Endothelial cell of umbilical vein (primary cell): ENCODE data around the gene FHIT. TPM values are rescaled to one million over a fixed set of nuclear protein-coding genes. Genes with fewer than 3 reads are reported as not detected.

Experiments
- BruUV-seq: library from RNA; stranded (reverse); fragments of 400-500 nt; replicated peaks from 2 replicates; lab custom pipeline; 2021; lab: Mats Ljungman, UMichigan
- CTCF ChIA-PET: fragments of 300-600, 350-600 bp; sonication (Branson Sonifier 250); formaldehyde crosslinking; loops from one replicate; lab custom pipeline; 2021; ENCODE audit warnings: antibody characterized with exemption, inconsistent platforms; lab: Charles Lee
- POLR2A ChIA-PET: fragments of 300-600, 350-600 bp; sonication (Branson Sonifier 250); formaldehyde crosslinking; loops from one replicate; lab custom pipeline; 2021; ENCODE audit warnings: antibody characterized with exemption, inconsistent platforms; lab: Charles Lee
- DNase-seq: peaks from one replicate; pipeline ENCODE4 v3.0.0-alpha.2; 2011; ENCODE audit warnings: low read depth, low spot score
- FAIRE-seq: peaks from 2 replicates; lab custom pipeline; 2011; peaks lifted over from hg19 to GRCh38; lab: Jason Lieb, UNC
- H2AFZ ChIP-seq: 2 replicates; pipeline ENCODE4 v1.6.0; 2012; ENCODE audit warnings: low read depth, low read length, control low read depth, inconsistent platforms
- H3K27ac ChIP-seq: 2 replicates; pipeline ENCODE4 v1.5.1; 2011; ENCODE audit warnings: low read depth, mild to moderate bottlenecking, control low read depth, low read length, moderate library complexity; ENCODE audit not compliant: insufficient read depth
- H3K27me3 ChIP-seq, 2 experiments: 2 replicates each; pipeline versions ENCODE4 v1.6.0 to v1.6.1; 2011; ENCODE audit warnings: low read length in 2 of 2, mixed read lengths in 1 of 2; ENCODE audit not compliant: control insufficient read depth in 2 of 2, insufficient read depth in 2 of 2
- H3K36me3 ChIP-seq, 2 experiments: 2 replicates in 1 of 2; 3 replicates in 1 of 2; pipeline ENCODE4 v1.5.1; 2011; ENCODE audit warnings: low read length in 2 of 2, mild to moderate bottlenecking in 1 of 2, moderate library complexity in 1 of 2; ENCODE audit not compliant: control insufficient read depth in 2 of 2, insufficient read depth in 2 of 2; ENCODE audit errors: extremely low read depth in 1 of 2
- H3K4me1 ChIP-seq: 3 replicates; pipeline ENCODE4 v1.5.1; 2011; ENCODE audit warnings: mild to moderate bottlenecking, low read length; ENCODE audit not compliant: control insufficient read depth, insufficient read depth; ENCODE audit errors: extremely low read depth
- H3K4me2 ChIP-seq: 2 replicates; pipeline ENCODE4 v1.6.1; 2011; ENCODE audit warnings: low read length, control low read depth, mixed read lengths; ENCODE audit not compliant: insufficient read depth
- H3K4me3 ChIP-seq, 3 experiments: fragments of 200-600 bp in 1 of 3; sonication (generic), shearing (Covaris generic) in 1 of 3; replicated peaks in 1 of 3; 2 replicates each; pipeline ENCODE4 v1.5.1; 2011 to 2016; ENCODE audit warnings: control low read depth in 3 of 3, low read length in 3 of 3, mild to moderate bottlenecking in 2 of 3, inconsistent platforms in 1 of 3, low read depth in 1 of 3, moderate library complexity in 1 of 3; ENCODE audit not compliant: insufficient read depth in 1 of 3
- H3K79me2 ChIP-seq: 2 replicates; pipeline ENCODE4 v1.6.0; 2012; ENCODE audit warnings: low read length, inconsistent platforms; ENCODE audit not compliant: control insufficient read depth, insufficient read depth
- H3K9ac ChIP-seq: replicated peaks from 2 replicates; pipeline ENCODE3; 2011; ENCODE audit warnings: low read length, control low read depth; ENCODE audit not compliant: insufficient read depth; ENCODE audit errors: extremely low read depth
- H3K9me1 ChIP-seq: replicated peaks from 3 replicates; pipeline ENCODE4 v1.6.0; 2011; ENCODE audit warnings: mild to moderate bottlenecking, low read length; ENCODE audit not compliant: control insufficient read depth, insufficient read depth; ENCODE audit errors: extremely low read depth
- H3K9me3 ChIP-seq: replicated peaks from 2 replicates; pipeline ENCODE4 v1.5.1; 2012; ENCODE audit warnings: low read length, inconsistent platforms; ENCODE audit not compliant: control insufficient read depth, insufficient read depth
- H4K20me1 ChIP-seq: replicated peaks from 2 replicates; pipeline ENCODE3; 2011; ENCODE audit warnings: mild to moderate bottlenecking, low read length; ENCODE audit not compliant: control insufficient read depth, insufficient read depth; ENCODE audit errors: extremely low read depth
- CTCF ChIP-seq, 2 donors: IDR thresholded peaks; 1 replicate in 1 of 2; 2 replicates in 1 of 2; pipeline ENCODE4 v1.5.1; 2011; ENCODE audit warnings: low read length in 2 of 2, mild to moderate bottlenecking in 2 of 2, moderate library complexity in 2 of 2, control low read depth in 1 of 2, inconsistent platforms in 1 of 2, low read depth in 1 of 2; ENCODE audit not compliant: insufficient read depth in 1 of 2; ENCODE audit errors: extremely low read depth in 1 of 2
- EZH2 ChIP-seq: IDR thresholded peaks from 2 replicates; pipeline ENCODE4 v1.6.1; 2012; ENCODE audit warnings: borderline replicate concordance, low read depth, mild to moderate bottlenecking, moderate library complexity, low read length, inconsistent platforms; ENCODE audit not compliant: severe bottlenecking
- FOS ChIP-seq: IDR thresholded peaks from 2 replicates; pipeline ENCODE4 v1.6.1; 2011; ENCODE audit warnings: mild to moderate bottlenecking, low read length, moderate library complexity, borderline replicate concordance; ENCODE audit not compliant: insufficient read depth
- GATA2 ChIP-seq: IDR thresholded peaks from 2 replicates; pipeline ENCODE4 v1.7.0; 2011; ENCODE audit warnings: low read depth, mild to moderate bottlenecking, moderate library complexity, mixed read lengths, low read length; ENCODE audit not compliant: insufficient read length, insufficient read depth
- JUN ChIP-seq: IDR thresholded peaks from 2 replicates; pipeline ENCODE4 v1.6.1; 2011; ENCODE audit warnings: borderline replicate concordance, low read depth; ENCODE audit not compliant: insufficient read length, insufficient read depth
- MAX ChIP-seq: IDR thresholded peaks from 2 replicates; pipeline ENCODE4 v1.6.1; 2011; ENCODE audit not compliant: insufficient read depth, insufficient read length
- MYC ChIP-seq: IDR thresholded peaks from one replicate; pipeline ENCODE4 v1.6.1; 2011; ENCODE audit warnings: mild to moderate bottlenecking, low read depth, low read length
- POLR2A ChIP-seq: IDR thresholded peaks from 2 replicates; pipeline ENCODE4 v1.6.1; 2012; ENCODE audit warnings: low read depth, mild to moderate bottlenecking, control low read depth, low read length
- POLR2AphosphoS5 ChIP-seq: IDR thresholded peaks from 2 replicates; pipeline ENCODE4 v1.6.1; 2012; ENCODE audit warnings: low read depth, mild to moderate bottlenecking, control low read depth, low read length, moderate library complexity; ENCODE audit not compliant: insufficient read depth
- dilution Hi-C: fragments of 300-500 bp; cut with MboI; formaldehyde crosslinking; loops from one replicate; pipeline ENCODE4 v1.15.0; 2019; ENCODE audit warnings: low sequenced_read_pairs; ENCODE audit not compliant: extremely low pct_ligation_motif_present
- intact Hi-C: fragments of 100-400 bp; cut with micrococcal nuclease; formaldehyde crosslinking; loops from one replicate; pipeline ENCODE4 v1.10.0; 2022
- polyA plus RNA-seq, 4 experiments: library from polyadenylated mRNA; depleted of rRNA in 3 of 4; stranded (reverse) in 3 of 4; unstranded in 1 of 4; fragments of >200 nt; gene quantifications; 2 replicates each; pipeline versions ENCODE4 v1.2.1 to v1.2.3, GENCODE V29; 2011 to 2012; ENCODE audit warnings: missing spikeins in 1 of 4
- total RNA-seq: library from RNA; stranded (reverse); gene quantifications from 2 replicates; pipeline ENCODE4 v1.2.3, GENCODE V29; 2021

The FHIT gene
- total and polyA plus RNA-seq, 2 donors (not counting 3 experiments of a cell fraction or from before 2014, with no cell fraction given) = 0.47 to 2.2 TPM

GRCh38 chr3:60600848-60601247 is 650.4 kb downstream of the FHIT start:
- BruUV-seq = no TSS peak
- H3K79me2 ChIP-seq = no peaks in the 10 kb centered on the region
- no peaks in the 10 kb centered on the region for H3K4me1 ChIP-seq
- H3K9me1 ChIP-seq = no peaks in the 10 kb centered on the region
- H3K9me3 ChIP-seq = no peaks in the 10 kb centered on the region
- dilution Hi-C loops (no loop called here), intact Hi-C loops (no loop called here)
- H4K20me1 ChIP-seq = no peaks in the 10 kb centered on the region
- H3K4me3 ChIP-seq = no peak overlapping the region
- ChIA-PET CTCF (no interaction called here), POLR2A (no interaction called here)
- no peak for TF ChIP-seq CTCF (IDR thresholded peaks at IDR 0.05; ENCODE audit: extremely low read depth in 1 of 2, insufficient read depth in 1 of 2, low read depth in 1 of 2, low read length in 2 of 2)
- no peak for TF ChIP-seq POLR2AphosphoS5
- no peak for TF ChIP-seq MAX
- no peak for TF ChIP-seq POLR2A
- TF ChIP-seq EZH2 = no peak
- TF ChIP-seq GATA2 = no peak
- no peak for TF ChIP-seq MYC
- no peak for TF ChIP-seq JUN
- no peak for TF ChIP-seq FOS
- DNase-seq (no peak), FAIRE-seq (no peak)
- no peak overlapping the region for H2AFZ ChIP-seq
- H3K27ac ChIP-seq = no peak overlapping the region
- H3K36me3 ChIP-seq = no peaks in the 10 kb centered on the region
- H3K9ac ChIP-seq = no peak overlapping the region
- no peaks in the 10 kb centered on the region for H3K27me3 ChIP-seq
- no peak overlapping the region for H3K4me2 ChIP-seq
